Measurements from ENCODE around the gene PPM1N.
A peak's percentile ranks its signal among the peaks of the same experiment; 100 is the strongest.

The PPM1N gene, protein sequence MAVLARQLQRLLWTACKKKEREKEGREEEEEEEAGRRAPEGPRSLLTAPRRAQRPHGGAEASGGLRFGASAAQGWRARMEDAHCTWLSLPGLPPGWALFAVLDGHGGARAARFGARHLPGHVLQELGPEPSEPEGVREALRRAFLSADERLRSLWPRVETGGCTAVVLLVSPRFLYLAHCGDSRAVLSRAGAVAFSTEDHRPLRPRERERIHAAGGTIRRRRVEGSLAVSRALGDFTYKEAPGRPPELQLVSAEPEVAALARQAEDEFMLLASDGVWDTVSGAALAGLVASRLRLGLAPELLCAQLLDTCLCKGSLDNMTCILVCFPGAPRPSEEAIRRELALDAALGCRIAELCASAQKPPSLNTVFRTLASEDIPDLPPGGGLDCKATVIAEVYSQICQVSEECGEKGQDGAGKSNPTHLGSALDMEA

GRCh38 chr19:45498411-45499195 lies at the start of gene PPM1N:
Gene PPM1N, plus strand, starts transcription at chr19:45498443. Its CDS starts 30 bp downstream, at chr19:45498473.
- peak; percentile 77 for DNase-seq

GRCh38 chr19:45448887-45449299 lies 49.4 kb upstream of the PPM1N start:
- no peak for DNase-seq

- no peak for DNase-seq
These were observed 48.3 kb upstream of the PPM1N start for GRCh38 chr19:45450012-45450333.

DNA sequence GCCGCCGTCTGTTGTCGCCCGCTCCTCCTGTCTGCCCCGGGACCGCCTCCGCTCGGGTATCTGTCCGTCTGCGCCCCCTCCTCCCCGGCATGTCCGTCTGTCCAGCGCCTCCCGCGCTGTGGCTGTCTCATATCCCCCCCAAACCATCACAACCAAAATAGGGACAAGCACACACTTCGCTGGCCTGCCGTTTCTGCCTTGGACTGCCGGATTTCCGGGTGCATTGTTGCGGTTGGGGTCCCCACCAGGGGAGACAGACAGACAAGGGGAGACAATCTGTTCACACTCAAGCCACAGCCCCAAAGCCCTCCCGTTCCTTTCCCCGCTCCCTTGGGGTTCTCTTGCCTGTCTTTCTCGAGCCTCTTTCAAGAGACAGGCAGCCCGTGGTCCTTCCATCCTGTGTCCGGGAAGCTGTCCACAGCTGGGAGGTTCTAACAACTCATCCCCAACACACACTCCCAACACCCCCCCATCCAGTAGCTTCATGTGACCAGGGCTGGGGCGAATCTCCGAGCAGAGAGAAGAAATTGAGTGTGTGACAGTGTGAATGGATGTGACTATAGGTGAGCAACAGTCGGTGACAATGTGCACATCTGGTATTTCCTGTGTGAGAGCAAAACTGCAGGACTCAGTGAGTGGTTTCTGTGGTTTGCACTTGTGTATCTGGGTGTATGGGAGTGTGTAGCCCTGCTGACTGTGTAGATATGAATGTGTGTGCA lies 47.0 kb upstream of the PPM1N start:
- DNase-seq: no peak

- no peak for DNase-seq
These were observed 46.3 kb upstream of the PPM1N start for GRCh38 chr19:45451850-45452387.

- DNase-seq: peak; percentile 76
These were observed 42.3 kb upstream of the PPM1N start for GRCh38 chr19:45455707-45456499.

DNA sequence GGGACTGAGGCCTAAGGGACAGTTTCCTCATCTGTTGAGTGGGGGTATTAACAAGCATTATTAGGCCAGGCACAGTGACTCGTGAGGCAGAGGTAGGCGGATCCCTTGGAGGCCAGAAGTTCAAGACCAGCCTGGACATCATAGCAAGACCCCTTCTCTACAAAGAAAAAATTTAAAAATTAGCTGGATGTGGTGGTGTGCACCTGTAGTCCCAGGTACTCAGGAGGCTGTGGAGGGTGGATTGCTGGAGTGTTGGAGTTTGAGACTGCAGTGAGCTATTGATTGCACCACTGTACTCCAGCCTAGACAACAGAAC lies 41.8 kb upstream of the PPM1N start:
- no peak for DNase-seq

GRCh38 chr19:45457776-45458175 lies 40.5 kb upstream of the PPM1N start:
- no peak for DNase-seq

GRCh38 chr19:45460807-45461347 lies 37.4 kb upstream of the PPM1N start:
- DNase-seq: no peak

GRCh38 chr19:45462174-45462573 lies 36.1 kb upstream of the PPM1N start:
- no peak for DNase-seq

DNA sequence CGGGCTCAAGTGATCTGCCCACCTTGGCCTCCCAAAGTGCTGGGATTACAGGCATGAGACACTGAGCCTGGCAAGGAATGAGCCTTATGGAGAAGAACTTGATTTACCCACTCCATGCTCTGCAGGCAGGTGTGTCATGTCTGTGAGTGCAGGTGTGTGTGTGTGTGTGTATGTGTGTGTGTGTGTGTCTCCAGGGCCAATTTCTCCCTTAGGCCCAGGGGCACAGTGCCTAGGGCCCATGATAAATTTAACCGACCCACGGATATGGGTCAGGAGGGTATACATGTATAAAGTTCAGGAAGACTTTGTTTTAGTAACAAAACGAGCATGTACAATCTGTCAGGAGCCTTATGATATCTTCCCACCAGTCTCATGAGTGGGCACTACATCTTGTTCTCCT lies 35.0 kb upstream of the PPM1N start:
- DNase-seq: no peak

DNA sequence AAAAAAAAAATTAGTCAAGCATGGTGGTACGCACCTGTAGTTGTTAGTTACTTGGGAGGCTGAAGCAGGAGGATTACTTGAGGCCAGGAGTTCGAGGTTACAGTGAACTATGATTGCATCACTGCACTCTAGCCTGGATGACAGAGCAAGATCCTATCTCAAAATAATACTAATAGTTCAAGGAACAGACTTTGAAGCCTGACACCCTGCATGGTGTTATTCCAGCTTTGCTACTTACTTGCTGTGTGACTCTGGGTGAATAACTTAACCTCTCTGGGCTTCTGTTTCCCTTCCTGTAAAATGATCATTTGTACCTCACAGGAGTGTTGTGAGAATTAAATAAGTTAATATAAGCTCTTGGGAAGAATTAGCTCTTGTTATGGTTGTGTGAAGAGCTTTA lies 34.0 kb upstream of the PPM1N start:
- no peak for DNase-seq

- DNase-seq: no peak
These were observed 33.3 kb upstream of the PPM1N start for GRCh38 chr19:45464852-45465441.

DNA sequence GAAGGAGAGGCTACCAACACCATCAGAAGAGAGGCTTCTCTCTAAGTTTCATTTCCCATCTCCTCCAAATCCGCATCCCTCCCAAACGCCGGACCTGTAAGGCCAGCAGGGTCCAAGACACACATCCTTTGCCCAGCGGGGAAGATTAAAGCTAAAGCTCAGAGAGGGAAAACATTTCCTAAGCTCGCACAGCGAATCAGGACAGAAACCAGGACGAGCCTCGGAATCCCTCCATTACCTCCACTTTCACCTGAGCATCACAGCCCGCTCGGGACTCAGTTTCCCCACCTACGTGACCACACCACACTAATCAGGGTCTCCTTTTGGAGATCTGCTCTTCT lies 31.2 kb upstream of the PPM1N start:
- no peak for DNase-seq

DNA sequence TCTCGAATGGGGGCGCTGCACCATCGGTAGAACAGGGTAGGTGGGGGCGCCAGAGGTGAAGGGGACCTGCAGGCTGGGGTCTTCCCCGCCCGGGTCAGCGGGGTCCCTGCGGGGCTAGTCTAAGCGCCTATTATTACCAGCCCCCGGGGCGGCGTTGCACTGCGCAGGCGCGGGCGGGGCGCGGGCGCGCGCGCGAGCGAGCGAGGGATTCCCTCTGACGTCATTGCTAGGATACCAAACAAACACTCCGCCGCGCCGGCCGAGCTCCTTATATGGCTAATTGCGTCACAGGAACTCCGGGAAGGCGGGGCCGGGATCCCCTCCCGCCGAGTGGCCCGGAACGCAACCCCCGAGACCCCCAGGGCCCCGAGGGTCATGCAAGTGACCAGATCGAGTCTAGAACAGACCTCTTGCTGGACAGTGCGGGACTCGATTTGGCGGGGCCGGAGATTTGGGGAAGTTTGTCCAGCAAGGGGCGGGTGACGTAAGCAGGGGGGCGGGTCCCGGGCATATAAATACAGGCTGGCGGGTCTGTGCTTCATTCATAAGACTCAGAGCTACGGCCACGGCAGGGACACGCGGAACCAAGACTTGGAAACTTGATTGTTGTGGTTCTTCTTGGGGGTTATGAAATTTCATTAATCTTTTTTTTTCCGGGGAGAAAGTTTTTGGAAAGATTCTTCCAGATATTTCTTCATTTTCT lies 30.6 kb upstream of the PPM1N start, which contains the start of gene FOSB:
Gene FOSB (plus strand): TSS at position 541 of the 703 bp plus-strand sequence. CDS start 591 bp downstream, outside the sequence.
- DNase-seq: peak; percentile 95

DNA sequence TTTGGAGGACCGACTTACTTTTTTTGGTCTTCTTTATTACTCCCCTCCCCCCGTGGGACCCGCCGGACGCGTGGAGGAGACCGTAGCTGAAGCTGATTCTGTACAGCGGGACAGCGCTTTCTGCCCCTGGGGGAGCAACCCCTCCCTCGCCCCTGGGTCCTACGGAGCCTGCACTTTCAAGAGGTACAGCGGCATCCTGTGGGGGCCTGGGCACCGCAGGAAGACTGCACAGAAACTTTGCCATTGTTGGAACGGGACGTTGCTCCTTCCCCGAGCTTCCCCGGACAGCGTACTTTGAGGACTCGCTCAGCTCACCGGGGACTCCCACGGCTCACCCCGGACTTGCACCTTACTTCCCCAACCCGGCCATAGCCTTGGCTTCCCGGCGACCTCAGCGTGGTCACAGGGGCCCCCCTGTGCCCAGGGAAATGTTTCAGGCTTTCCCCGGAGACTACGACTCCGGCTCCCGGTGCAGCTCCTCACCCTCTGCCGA lies 30.0 kb upstream of the PPM1N start:
- peak; percentile 67 for DNase-seq

- DNase-seq: no peak
These were observed 29.5 kb upstream of the PPM1N start for GRCh38 chr19:45468803-45469131.

DNA sequence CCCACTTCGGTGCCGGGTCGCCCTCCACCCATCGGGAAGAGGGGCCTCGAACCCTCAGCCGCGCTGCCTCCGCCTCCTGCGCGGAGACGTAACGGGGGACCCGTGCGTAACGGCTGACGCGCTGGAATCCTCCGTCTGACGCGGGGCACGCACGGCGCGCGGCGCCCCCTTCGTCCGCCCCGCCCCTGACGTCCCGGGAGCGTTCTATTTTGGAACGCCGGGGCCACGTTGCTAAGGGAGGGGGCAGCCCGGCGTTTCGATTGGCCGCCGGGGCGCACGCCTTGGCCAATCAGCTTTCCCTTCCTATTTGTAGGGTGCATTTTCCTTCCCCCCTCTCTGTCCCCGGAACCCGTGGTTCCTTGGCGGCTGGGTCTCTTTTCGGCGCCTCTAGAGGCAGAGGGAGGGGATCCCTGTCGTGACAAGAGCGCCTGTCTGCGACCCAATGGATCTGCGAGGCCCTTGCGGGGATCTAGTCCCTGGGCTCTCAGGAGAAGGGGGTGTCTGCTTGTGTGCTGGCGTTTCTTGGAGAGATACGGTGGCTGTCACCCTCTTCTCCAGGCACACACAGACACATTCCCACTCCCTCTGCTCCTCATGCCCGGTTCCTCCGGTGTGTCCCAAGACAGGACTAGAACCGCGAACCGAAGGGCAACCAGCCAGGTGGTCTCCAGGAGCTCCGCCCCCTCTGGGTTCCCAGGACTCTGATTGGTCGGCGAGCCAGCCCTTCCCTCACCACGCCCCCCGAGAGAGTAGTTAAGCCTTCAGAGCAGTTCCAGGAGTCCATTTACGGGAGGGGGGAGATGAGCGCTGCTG lies 28.9 kb upstream of the PPM1N start:
- DNase-seq: peak; percentile 90

DNA sequence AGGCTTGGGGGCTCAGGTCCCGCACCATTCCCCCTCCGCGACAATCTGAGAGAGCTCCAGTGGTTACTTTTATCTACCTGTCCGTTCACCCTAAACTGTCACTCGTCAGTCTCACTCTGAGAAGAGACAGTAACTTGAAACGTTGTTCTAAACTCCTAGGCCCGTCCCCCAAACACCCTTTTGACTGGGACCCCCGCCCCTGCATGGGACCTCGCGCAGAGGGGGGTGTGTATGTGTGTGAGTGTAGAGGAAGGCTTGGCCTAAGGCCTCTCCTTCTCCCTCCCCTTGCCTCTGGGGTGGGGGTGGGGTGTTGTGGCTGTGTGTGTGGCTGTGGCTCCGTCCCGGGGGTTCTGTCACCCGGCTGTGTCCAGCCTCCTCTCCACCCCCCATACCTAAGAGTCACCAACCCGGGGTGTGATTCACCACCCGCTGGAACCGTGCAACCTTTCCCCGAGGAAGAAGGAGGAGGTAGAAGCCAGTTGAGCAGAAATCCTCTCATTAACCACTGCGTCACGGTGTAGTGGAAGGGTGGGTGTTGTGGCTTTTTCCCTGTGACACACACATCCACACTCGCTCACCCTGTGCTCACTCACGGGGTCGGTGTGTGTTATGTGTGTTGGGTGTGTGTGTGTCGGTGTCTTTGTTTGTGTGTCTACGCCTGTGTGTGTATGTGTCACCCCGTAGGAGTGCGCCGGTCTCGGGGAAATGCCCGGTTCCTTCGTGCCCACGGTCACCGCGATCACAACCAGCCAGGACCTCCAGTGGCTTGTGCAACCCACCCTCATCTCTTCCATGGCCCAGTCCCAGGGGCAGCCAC lies 28.1 kb upstream of the PPM1N start:
- DNase-seq: peak; percentile 44

- no peak for DNase-seq
These were observed 27.5 kb upstream of the PPM1N start for GRCh38 chr19:45470762-45471081.
